Fibroblast of skin of right biceps (primary cell): ENCODE measurements around the gene UBA52.
"Not testable (repeated sequence)": the region's sequence is repeated elsewhere in the genome, so short reads cannot be mapped to it uniquely, and the experiment has no call there.

ENCODE experiments used
- DNase-seq: peaks from one replicate; pipeline ENCODE4 v3.0.0-alpha.2; 2013

The UBA52 gene

GRCh38 chr19:18571564-18572344 lies at the start of gene UBA52:
TSS of gene UBA52 (plus strand) at chr19:18571857. CDS start at chr19:18573301, 1,444 bp downstream.
- peak; percentile 97 for DNase-seq

- DNase-seq = peak; percentile 100
Observed at GRCh38 chr19:18522124-18522861, 49.4 kb upstream of the UBA52 start.

GRCh38 chr19:18522862-18523440 lies 48.7 kb upstream of the UBA52 start:
- DNase-seq = not testable (repeated sequence)

- DNase-seq = no peak
Observed at GRCh38 chr19:18523841-18524240, 47.8 kb upstream of the UBA52 start.

GRCh38 chr19:18526316-18526715 lies 45.3 kb upstream of the UBA52 start:
- DNase-seq = no peak

GRCh38 chr19:18529782-18530181 lies 41.9 kb upstream of the UBA52 start:
- DNase-seq = no peak

GRCh38 chr19:18531485-18531884 lies 40.2 kb upstream of the UBA52 start:
- no peak for DNase-seq

- DNase-seq = no peak
Observed at GRCh38 chr19:18532168-18532890, 39.3 kb upstream of the UBA52 start.

GRCh38 chr19:18533058-18533457 lies 38.6 kb upstream of the UBA52 start:
- no peak for DNase-seq

- DNase-seq = no peak
Observed at GRCh38 chr19:18536475-18536874, 35.2 kb upstream of the UBA52 start.

GRCh38 chr19:18537431-18537830 lies 34.2 kb upstream of the UBA52 start:
- no peak for DNase-seq

- DNase-seq = no peak
Observed at GRCh38 chr19:18538115-18538514, 33.5 kb upstream of the UBA52 start.

GRCh38 chr19:18539372-18539771 lies 32.3 kb upstream of the UBA52 start:
- no peak for DNase-seq

GRCh38 chr19:18540200-18540599 lies 31.5 kb upstream of the UBA52 start:
- not testable (repeated sequence) for DNase-seq

GRCh38 chr19:18541258-18541991 lies 30.2 kb upstream of the UBA52 start:
- DNase-seq = peak; percentile 26

- DNase-seq = no peak
Observed at GRCh38 chr19:18541992-18542940, 29.4 kb upstream of the UBA52 start.

- DNase-seq = peak; percentile 86
Observed at GRCh38 chr19:18542941-18543813, 28.5 kb upstream of the UBA52 start, which contains the start of gene FKBP8. TSS of gene FKBP8 (minus strand) at chr19:18543573. CDS start at chr19:18541970, 1,603 bp downstream.

GRCh38 chr19:18543814-18544475 lies 27.7 kb upstream of the UBA52 start:
- DNase-seq = peak; percentile 73

- no peak for DNase-seq
Observed at GRCh38 chr19:18551631-18552030, 20.0 kb upstream of the UBA52 start.
